Stimulated activated CD8-positive, alpha-beta memory T cell treated with anti-CD3 and anti-CD28 coated beads, Interleukin-7, amount 100 ng/mL, for 48 hours (primary cell): ENCODE measurements around the gene BTNL2.
"Not testable (repeated sequence)": the region's sequence is repeated elsewhere in the genome, so short reads cannot be mapped to it uniquely, and the experiment has no call there.

Experiments
- DNase-seq, 2 donors: peaks; one replicate each; pipeline ENCODE4 v3.0.0-alpha.2; 2020; ENCODE audit warnings: low read depth in 1 of 2; ENCODE audit errors: extremely low read depth in 1 of 2

Gene BTNL2, protein sequence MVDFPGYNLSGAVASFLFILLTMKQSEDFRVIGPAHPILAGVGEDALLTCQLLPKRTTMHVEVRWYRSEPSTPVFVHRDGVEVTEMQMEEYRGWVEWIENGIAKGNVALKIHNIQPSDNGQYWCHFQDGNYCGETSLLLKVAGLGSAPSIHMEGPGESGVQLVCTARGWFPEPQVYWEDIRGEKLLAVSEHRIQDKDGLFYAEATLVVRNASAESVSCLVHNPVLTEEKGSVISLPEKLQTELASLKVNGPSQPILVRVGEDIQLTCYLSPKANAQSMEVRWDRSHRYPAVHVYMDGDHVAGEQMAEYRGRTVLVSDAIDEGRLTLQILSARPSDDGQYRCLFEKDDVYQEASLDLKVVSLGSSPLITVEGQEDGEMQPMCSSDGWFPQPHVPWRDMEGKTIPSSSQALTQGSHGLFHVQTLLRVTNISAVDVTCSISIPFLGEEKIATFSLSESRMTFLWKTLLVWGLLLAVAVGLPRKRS

DNA sequence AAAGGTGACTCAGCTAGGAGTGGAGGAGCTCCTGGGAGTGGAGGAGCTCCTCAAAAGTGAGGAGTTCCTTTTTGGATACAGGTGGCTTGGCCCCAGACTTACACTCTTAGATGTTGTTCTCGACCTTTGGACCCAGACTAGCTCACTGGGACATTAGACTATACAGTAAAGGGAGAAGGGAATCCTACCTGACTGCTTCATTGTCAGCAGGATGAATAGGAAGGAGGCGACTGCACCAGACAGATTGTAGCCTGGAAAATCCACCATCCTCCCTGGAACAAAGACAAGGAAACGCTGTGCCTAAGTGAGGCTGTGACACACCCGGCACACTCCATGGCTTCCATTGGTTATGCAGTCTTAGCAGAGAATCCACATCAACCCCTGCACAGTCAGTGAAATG, at the start of gene BTNL2:
BTNL2 (minus strand) TSS at position 325 of the 400 bp plus-strand sequence; CDS start at position 267, 58 bp downstream.
- DNase-seq: no peak

DNA sequence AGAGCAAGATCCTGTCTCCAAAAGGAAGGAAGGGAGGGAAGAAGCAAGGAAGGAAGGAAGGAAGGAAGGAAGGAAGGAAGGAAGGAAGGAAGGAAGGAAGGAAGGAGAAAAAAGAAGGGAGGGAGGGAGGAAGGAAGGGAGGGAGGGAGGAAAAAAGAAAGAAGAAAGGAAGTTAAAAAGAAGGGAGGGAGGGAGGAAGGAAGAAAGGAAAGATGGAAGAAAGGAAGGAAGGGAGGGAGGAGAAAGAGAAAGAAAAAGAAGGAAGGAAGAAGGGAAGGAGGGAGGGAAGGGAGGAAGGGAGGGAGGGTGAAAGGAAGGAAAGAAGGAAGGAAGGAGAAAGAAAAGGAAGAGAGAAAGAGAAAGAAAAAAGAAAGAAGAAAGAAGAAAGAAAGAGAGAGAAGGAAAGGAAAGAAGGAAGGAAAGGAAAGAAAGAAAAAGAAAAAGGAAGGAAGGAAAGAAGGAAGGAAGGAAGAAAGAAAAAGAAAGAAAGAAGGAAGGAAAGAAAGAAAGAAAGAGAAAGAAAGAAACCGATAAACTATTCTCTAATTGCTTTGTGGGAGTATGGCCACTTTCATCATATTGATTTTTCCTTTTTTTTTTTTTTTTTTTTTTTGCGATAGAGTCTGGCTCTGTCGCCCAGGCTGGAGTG, 42.2 kb upstream of the BTNL2 start:
- no peak for DNase-seq

DNA sequence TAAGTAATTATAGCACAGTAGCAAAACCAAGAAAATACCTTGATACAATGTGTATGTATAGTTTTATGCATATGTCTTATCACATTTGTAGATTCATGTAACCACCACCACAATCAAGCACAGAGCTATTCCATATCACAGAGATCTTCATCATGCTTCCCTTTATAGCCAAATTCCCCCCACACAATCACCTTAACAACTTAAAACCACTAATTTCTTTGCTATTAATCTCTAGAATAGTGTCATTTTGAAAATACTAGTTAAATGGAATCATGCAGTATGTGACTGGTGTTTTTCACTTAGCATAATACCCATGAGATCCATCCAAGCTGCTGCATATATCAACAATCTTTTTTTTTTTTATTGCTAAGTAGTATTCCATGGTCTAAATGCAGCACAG, 41.0 kb upstream of the BTNL2 start:
- no peak for DNase-seq

DNA sequence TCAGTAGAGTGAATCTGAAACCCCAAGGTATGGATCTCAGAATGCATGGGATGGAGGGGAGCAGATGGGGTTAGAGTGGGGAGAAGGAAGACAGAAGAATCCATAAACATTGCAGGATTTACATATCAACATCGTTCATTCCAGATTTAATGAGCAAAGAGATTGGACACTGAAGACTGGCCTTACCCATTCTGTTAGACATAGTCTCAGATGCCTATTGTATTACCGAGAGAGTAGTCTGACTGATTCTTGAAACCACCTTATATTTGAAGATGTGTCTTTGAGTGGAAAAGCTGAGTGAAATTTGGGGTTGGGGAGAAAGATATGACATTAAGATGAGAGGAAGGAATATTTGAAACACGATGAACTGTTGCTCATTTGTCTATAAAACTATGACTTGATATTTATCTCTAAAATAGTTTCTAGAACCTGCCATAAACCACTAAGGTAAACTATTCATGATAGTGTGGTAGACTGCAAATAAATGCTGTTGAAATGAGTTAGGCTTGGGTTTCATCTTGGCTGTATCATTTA, 38.4 kb upstream of the BTNL2 start:
- DNase-seq: no peak

DNA sequence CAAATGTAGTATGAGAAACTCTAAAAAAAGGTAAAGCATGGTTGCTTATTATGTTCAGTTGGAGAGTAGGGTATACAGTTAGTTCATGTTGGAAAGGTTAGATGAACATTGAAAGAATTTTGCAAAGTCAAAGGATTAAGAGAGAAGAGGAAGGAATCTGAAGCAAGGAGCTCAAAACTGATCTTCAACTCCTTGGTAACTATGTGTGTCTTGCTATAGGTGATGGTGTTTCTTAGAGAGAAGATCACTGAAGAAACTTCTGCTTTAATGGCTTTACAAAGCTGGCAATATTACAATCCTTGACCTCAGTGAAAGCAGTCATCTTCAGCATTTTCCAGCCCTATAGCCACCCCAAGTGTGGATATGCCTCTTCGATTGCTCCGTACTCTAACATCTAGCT, 37.5 kb upstream of the BTNL2 start:
- no peak for DNase-seq

DNA sequence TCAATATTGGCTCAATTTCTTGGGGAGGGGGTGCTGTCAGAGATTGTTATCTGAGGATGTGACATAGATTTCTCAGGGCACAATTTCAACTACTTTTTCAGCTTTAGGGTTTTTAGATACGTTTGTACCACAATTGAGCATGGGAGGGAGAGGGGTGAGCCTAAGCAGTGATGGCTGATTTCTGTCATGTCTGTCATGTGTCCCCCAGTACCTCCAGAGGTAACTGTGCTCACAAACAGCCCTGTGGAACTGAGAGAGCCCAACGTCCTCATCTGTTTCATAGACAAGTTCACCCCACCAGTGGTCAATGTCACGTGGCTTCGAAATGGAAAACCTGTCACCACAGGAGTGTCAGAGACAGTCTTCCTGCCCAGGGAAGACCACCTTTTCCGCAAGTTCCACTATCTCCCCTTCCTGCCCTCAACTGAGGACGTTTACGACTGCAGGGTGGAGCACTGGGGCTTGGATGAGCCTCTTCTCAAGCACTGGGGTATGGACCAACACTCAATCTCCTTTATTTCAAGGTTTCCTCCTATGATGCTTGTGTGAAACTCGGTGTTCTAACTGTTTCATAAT, 36.1 kb upstream of the BTNL2 start:
- DNase-seq: no peak

DNA sequence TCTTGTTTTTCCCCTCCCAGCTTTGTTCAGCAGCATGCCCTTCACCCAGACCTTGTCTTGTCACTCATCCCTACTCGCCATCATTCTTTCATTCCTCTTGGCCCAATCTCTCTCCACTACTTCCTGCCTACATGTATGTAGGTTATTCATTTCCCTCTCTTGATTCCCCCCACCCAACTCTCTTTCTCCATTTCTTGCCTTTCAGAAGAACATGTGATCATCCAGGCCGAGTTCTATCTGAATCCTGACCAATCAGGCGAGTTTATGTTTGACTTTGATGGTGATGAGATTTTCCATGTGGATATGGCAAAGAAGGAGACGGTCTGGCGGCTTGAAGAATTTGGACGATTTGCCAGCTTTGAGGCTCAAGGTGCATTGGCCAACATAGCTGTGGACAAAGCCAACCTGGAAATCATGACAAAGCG, 35.3 kb upstream of the BTNL2 start:
- no peak for DNase-seq

DNA sequence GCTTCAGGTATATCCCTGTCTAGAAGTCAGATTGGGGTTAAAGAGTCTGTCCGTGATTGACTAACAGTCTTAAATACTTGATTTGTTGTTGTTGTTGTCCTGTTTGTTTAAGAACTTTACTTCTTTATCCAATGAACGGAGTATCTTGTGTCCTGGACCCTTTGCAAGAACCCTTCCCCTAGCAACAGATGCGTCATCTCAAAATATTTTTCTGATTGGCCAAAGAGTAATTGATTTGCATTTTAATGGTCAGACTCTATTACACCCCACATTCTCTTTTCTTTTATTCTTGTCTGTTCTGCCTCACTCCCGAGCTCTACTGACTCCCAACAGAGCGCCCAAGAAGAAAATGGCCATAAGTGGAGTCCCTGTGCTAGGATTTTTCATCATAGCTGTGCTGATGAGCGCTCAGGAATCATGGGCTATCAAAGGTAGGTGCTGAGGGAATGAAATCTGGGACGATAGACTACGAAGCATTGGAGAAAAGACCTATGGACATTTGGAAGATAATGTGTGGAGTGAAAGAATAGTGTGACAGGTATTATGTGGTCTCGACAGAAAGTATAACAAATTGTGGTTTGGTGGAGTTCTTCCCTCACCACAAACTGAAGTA, 32.7 kb upstream of the BTNL2 start, which contains the start of gene HLA-DRA:
HLA-DRA (plus strand) TSS at position 286 of the 613 bp plus-strand sequence; CDS start at position 350, 64 bp downstream.
- no peak for DNase-seq

DNA sequence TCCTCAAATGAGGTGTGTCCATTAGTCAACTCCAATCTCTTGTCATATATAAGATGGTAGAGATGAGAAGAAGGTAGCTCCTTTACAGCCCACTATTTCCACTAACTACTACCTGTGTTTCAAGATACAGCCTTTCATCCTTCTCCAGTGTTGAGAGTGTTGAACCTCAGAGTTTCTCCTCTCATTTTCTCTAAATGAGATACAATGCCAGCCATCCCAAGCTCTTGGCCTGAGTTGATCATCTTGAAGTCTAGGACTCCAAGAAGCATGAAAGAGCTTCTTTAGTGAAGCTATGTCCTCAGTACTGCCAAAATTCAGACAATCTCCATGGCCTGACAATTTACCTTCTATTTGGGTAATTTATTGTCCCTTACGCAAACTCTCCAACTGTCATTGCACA, 32.2 kb upstream of the BTNL2 start:
- DNase-seq: no peak

DNA sequence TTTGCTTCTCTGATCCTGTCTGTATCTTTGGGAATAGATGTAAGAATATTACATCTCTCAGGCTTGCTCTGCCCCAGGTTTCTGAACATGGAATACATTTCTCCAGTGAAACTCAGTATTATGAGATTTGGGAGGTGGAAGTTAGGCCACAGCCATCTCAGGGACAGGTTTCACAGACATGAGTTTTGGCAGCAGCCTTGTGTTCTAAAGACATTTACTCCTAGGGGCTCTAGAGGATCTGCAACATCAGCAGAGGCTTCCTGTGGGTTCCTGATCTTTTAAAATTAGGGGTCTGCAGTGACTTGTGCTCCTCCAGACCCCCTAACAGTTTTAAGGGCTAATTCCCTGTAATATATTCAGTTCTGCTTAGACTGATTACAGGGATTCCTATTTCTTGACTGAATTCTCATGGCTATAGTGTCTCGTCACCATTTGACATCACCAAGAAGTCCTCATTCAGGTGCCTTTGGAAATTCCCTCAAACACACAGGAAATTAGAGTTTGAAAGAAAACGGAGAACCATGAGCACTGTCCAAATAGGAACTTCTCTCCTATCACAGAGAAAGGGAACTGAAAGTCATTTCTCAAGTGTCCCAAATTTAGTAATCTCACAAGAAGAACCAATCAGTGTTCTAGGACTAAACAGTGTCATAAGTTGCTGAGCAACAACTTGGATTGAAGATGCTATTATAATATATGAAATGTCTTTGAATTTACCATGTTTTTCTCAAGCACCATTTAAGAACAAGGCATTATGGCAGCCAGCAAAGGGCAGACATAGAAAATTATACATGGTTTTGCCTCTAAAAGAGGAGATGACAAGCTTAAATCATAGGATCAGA, 30.2 kb upstream of the BTNL2 start:
- DNase-seq: no peak

DNA sequence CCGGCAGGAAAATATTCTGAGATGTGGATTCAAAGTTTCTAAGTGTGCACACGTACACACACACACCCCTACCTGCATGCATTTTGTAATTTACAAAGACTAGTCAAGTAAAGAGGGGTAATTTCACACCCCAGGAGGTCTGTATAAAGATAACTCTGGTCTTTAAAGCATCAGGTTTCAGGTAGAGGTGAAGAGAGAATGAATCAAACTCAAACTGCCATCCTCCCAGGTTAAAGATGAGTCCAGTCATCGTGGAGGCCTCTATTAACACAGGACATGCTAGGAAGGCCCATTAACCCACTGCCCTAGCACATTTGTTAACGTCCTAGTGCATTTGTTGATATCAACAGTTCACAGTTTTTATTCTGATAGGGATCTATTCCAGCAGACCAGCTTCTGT, 29.2 kb upstream of the BTNL2 start:
- DNase-seq: no peak

DNA sequence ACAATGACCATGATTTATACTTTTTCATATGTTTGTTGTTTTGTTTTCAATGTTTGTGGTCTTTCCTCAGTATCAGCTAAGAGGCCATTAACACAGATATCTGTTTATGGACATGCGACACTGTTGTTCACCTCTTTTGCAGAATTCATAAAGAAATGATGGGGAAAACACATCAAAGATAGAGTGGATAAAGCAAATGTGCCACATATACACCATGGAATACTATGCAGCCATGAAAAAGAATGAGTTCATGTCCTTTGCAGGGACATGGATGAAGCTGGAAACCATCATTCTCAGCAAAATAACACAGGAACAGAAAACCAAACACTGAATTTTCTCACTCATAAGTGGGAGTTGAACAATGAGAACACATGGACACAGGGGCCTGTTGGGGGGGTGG, 27.0 kb upstream of the BTNL2 start:
- DNase-seq: not testable (repeated sequence)

DNA sequence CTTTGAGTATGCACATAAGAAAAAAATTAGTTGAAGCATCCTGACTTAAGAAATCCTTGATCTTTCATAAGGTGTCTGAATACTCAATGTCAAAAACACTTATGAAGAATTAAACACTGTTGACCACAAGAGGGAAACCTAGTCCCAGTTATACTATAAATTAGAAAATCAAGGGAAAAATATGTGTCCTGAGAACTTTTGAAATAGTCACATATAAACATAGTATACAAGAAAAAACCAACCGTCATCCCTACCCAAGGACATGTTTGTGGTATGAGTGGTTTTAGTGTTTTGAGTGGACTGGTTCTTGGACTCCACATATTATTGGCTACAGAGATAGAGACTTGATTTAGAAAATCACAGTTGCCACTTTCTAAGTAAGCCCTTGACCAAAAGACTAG, 25.1 kb upstream of the BTNL2 start:
- no peak for DNase-seq

DNA sequence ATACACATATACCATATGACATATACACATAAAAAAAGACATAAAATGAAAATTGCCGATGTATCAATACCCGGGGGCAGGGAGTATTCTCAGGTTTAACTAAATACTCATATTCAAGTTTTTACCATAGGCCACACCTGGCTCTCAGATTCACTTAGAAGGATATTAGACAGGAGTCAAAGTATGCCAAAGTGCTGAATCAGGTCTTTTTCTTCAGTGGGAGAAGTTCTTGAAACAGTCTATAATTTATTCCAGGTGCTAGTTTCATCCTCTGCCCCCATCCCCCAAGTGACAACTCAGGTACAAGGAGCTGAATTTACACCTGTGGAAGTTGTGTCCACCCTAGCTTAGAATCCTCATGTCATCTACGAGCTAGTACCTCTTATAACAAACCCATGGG, 24.2 kb upstream of the BTNL2 start:
- no peak for DNase-seq

DNA sequence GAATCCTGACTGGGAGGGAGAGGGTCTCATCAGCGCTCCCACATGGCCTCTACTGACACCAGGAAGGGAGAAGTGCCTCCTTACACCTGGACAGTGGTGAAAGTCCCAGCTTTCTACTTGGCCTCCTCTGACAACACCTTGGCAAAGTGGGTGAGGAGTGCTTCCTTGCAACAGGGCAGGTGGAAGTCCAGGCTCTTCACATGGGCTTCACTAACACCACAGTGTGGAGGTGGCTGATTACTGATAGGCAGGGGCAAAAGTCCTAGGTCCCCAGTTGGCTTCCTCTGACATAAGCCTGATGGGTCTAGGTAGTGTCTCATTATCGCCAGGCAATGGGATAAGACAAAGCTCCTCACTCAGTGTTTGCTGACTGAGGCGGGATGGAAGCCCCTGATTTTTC, 23.2 kb upstream of the BTNL2 start:
- DNase-seq: no peak

DNA sequence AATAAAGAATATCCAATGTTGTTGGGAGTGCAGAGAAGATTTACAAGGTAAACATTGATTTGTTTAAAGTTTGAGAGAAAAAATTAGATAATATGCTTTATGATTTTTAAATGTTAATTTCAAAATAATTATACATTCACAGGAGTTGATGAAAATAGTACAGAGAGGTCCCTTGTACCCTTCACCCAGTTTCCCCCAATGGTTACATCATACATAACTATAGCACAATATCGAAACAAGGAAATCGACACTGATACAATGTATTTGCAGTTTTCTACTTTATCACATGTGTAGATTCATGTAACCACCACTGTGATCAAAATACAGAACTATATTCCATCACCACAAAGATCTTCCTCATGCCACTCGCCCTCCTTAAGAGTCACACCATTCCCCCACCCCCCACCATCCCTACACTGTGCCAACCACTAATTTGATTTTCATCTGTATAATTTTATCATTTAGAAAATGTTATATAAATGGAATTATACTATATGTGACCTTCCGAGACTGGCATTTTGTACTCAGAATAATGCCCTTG, 21.0 kb upstream of the BTNL2 start:
- no peak for DNase-seq

DNA sequence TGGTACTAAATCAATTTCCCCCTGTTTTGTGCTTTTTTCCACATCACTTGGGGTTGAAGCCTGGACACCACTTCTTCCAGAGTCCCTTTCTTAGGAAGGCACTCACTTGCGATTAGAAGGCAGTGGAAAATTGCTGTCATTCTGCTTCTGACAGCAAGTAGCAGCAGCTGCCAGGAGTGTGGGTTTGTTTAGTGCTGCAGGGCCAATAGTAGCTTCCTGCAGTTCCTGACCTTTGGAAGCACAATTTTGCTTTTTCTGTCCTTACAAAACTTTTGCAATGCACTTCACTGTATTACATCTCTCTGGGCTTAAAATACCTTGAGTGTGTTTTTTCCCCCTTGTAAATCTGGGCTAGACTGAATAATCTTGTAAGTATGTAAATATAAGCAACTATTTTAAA, 20.2 kb upstream of the BTNL2 start:
- no peak for DNase-seq

DNA sequence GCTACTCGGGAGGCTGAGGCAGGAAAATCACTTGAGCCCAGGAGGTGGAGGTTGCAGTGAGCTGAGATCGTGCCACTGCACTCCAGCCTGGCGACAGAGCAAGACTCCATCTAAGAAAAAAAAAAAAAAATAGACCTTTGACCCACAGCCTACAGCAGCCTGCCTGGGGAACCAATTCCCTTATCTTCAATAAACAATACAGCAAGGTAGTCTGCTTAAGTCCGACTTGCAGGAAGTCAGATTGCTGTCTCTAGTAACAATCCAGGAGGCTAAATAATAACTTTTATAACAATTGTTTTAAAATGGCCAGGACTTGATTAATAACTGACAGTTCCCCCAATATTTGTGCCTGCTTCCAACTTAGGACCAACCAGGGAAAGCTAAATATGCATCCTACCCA, 19.4 kb upstream of the BTNL2 start:
- no peak for DNase-seq

DNA sequence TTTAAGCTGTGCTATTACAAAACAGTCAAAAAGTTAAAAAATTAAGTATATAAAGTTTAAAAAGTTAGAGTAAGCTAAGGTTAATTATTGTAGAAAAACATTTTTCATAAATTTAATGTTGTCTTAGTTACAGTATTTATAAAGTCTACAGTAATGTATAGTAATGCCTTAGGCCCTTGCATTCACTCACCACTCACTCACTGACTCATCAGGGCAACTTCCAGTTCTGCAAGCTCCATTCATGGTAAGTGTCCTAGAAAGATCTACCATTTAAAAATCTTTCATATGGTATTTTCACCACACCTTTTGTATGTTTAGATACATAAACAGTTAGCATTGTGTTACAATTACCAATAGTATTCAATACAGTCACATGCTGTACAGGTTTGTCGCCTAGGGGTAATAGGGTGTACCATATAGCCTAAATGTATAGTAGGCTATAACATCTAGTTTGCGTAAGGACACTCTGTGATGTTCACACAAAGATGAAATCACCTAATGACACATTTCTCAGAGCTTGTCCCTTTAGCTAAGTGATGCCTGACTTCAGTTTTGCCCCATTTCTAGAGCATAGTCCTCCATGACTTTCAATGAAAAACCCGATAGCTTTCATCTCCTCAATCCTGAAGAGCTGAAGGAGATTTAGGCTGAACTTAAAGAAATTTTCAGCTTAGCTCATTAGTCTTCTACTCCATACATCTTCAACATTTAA, 17.8 kb upstream of the BTNL2 start:
- no peak for DNase-seq
